Panc1 (cell line): ENCODE results near the gene MYO7A. TPM values are rescaled to one million over a fixed set of nuclear protein-coding genes. Genes with fewer than 3 reads are reported as not detected.

Source experiments
- ATAC-seq: fragments of 200-7000 bp; cut with Tn5 transposase; 2 replicates; pipeline ENCODE4 v1.9.1; 2020; ENCODE audit warnings: mild to moderate bottlenecking, moderate library complexity
- BruUV-seq: library from RNA; stranded (reverse); fragments of 400-500 nt; replicated peaks from 2 replicates; lab custom pipeline; 2021; lab: Mats Ljungman, UMichigan
- CTCF ChIA-PET: fragments of 300-600 bp; sonication (Branson Sonifier 250); formaldehyde crosslinking; loops from one replicate; lab custom pipeline; 2022; ENCODE audit warnings: antibody characterized with exemption; lab: Charles Lee
- POLR2A ChIA-PET: fragments of 300-600 bp; sonication (Branson Sonifier 250); formaldehyde crosslinking; loops from one replicate; lab custom pipeline; 2022; ENCODE audit warnings: antibody characterized with exemption; lab: Charles Lee
- DNase-seq: peaks from one replicate; pipeline ENCODE4 v3.0.0-alpha.2; 2010; ENCODE audit warnings: low read depth, low spot score
- H3K27ac ChIP-seq: 2 replicates; pipeline ENCODE4 v1.5.1; 2011; ENCODE audit warnings: mild to moderate bottlenecking, low read length, inconsistent platforms
- H3K27me3 ChIP-seq: fragments of 200-500 bp; sonication (Bioruptor generic); 2 replicates; pipeline ENCODE4 v1.6.0; 2014; ENCODE audit warnings: low read length, inconsistent platforms; ENCODE audit not compliant: control insufficient read depth, insufficient read depth
- H3K36me3 ChIP-seq: fragments of 200-500 bp; sonication (Bioruptor generic); 2 replicates; pipeline ENCODE4 v1.5.1; 2014; ENCODE audit warnings: inconsistent platforms, mild to moderate bottlenecking, low read length, moderate library complexity; ENCODE audit not compliant: control insufficient read depth, insufficient read depth
- H3K4me1 ChIP-seq: 2 replicates; pipeline ENCODE4 v1.5.1; 2011; ENCODE audit warnings: inconsistent platforms, mild to moderate bottlenecking, low read length, moderate library complexity; ENCODE audit not compliant: control insufficient read depth, insufficient read depth
- H3K4me3 ChIP-seq, 2 experiments: 2 replicates each; pipeline ENCODE4 v1.5.1; 2011 to 2012; ENCODE audit warnings: low read depth in 2 of 2, low read length in 2 of 2, mild to moderate bottlenecking in 2 of 2, inconsistent platforms in 1 of 2, moderate library complexity in 1 of 2
- H3K9me3 ChIP-seq: fragments of 200-500 bp; sonication (Bioruptor generic); 2 replicates; pipeline ENCODE4 v1.5.1; 2014; ENCODE audit warnings: low read depth, mild to moderate bottlenecking, inconsistent platforms, low read length, moderate library complexity; ENCODE audit not compliant: control insufficient read depth, insufficient read depth
- CTCF ChIP-seq: fragments of 450-650 bp; IDR thresholded peaks from 2 replicates; pipeline ENCODE4 v1.5.1; 2017; ENCODE audit warnings: mild to moderate bottlenecking
- POLR2AphosphoS5 ChIP-seq: IDR thresholded peaks from 2 replicates; pipeline ENCODE4 v1.6.1; 2012; ENCODE audit warnings: mild to moderate bottlenecking, low read depth, low read length, moderate library complexity
- REST ChIP-seq, 2 experiments: IDR thresholded peaks; 2 replicates each; pipeline ENCODE4 v1.6.1; 2011 to 2012; ENCODE audit warnings: low read depth in 2 of 2, control low read depth in 1 of 2, low read length in 1 of 2, mild to moderate bottlenecking in 1 of 2, moderate library complexity in 1 of 2; ENCODE audit not compliant: insufficient read depth in 1 of 2
- SIN3A ChIP-seq: IDR thresholded peaks from 2 replicates; pipeline ENCODE4 v1.6.1; 2012; ENCODE audit warnings: low read depth, mild to moderate bottlenecking, low read length, moderate library complexity, borderline replicate concordance; ENCODE audit not compliant: insufficient read depth
- TCF7L2 ChIP-seq: IDR thresholded peaks from 2 replicates; pipeline ENCODE4 v1.6.1; 2011; ENCODE audit warnings: mild to moderate bottlenecking, low read depth, low read length, inconsistent platforms
- in situ Hi-C: cut with HindIII; loops from 2 replicates; pipeline ENCODE4 v1.10.0; 2016; ENCODE audit warnings: low sequenced_read_pairs, low pct_unique_long_range_greater_than_20kb
- intact Hi-C: fragments of 100-400 bp; cut with micrococcal nuclease; formaldehyde crosslinking; loops from one replicate; pipeline ENCODE4 v1.10.0; 2022; ENCODE audit not compliant: unreplicated experiment
- total RNA-seq: library from RNA; stranded (reverse); gene quantifications from one replicate; pipeline ENCODE4 v1.2.1, GENCODE V29; 2021; ENCODE audit not compliant: unreplicated experiment

MYO7A gene
- total RNA-seq, 1 experiment from 2014 or later = 1.3 TPM

GRCh38 chr11:77200351-77201268 is 72.6 kb downstream of the MYO7A start:
- ChIA-PET CTCF (interaction anchor here (0.6 kb wide), 1 partner anchor 400 kb away, joined by 5 read pairs; no protein-coding TSS in a partner anchor), POLR2A (no interaction called here)
- Histone ChIP-seq H3K27ac (no peak overlapping the region), H3K9me3 (no peaks in the 10 kb centered on the region), H3K27me3 (no peaks in the 10 kb centered on the region), H3K36me3 (no peaks in the 10 kb centered on the region), H3K4me1 (no peaks in the 10 kb centered on the region), H3K4me3 (no peak overlapping the region)
- no TSS peak for BruUV-seq
- no peak for DNase-seq
- in situ Hi-C loops = no loop called here
- intact Hi-C loops = no loop called here
- ATAC-seq = no peak
- TF ChIP-seq SIN3A (no peak), REST (IDR thresholded peaks at IDR 0.05; ENCODE audit: insufficient read depth in 1 of 2, low read depth in 2 of 2, low read length in 1 of 2) (no peak), POLR2AphosphoS5 (no peak), CTCF (no peak), TCF7L2 (no peak)

GRCh38 chr11:77201370-77201769 is 73.3 kb downstream of the MYO7A start:
- no peak overlapping the region for H3K4me3 ChIP-seq
- BruUV-seq = no TSS peak
- TF ChIP-seq POLR2AphosphoS5 (no peak), SIN3A (no peak), CTCF (no peak)
- no peak overlapping the region for H3K27ac ChIP-seq
- in situ Hi-C loops (no loop called here), intact Hi-C loops (no loop called here)
- no peaks in the 10 kb centered on the region for H3K27me3 ChIP-seq
- DNase-seq (no peak), ATAC-seq (no peak)
- H3K4me1 ChIP-seq = no peaks in the 10 kb centered on the region
- POLR2A ChIA-PET = no interaction called here
- H3K9me3 ChIP-seq = no peaks in the 10 kb centered on the region
- CTCF ChIA-PET = no interaction called here
- H3K36me3 ChIP-seq = no peaks in the 10 kb centered on the region
